Small intestine (tissue), 16 donors: ENCODE data around the gene CC2D2B. TPM values are rescaled to one million over a fixed set of nuclear protein-coding genes. Genes with fewer than 3 reads are reported as not detected.

Source experiments
- DNase-seq, 2 donors: peaks; one replicate each; pipeline versions ENCODE4 v3.0.0 to v3.0.0-alpha.2; 2013
- FAIRE-seq: peaks from 2 replicates; lab custom pipeline; 2012; peaks lifted over from hg19 to GRCh38; lab: Jason Lieb, UNC
- H3K27ac ChIP-seq, 3 donors: one replicate each; pipeline ENCODE4 v1.5.1; 2013; ENCODE audit warnings: low read length in 2 of 3, mild to moderate bottlenecking in 2 of 3, control low read depth in 1 of 3, inconsistent platforms in 1 of 3, low read depth in 1 of 3, moderate library complexity in 1 of 3
- H3K27me3 ChIP-seq, 3 donors: one replicate each; pipeline ENCODE4 v1.6.1; 2013; ENCODE audit warnings: low read length in 3 of 3, inconsistent platforms in 1 of 3; ENCODE audit not compliant: control insufficient read depth in 3 of 3, insufficient read depth in 3 of 3
- H3K36me3 ChIP-seq, 3 donors: one replicate each; pipeline ENCODE4 v1.6.1; 2013; ENCODE audit warnings: low read length in 3 of 3, inconsistent platforms in 1 of 3, low read depth in 1 of 3, mild to moderate bottlenecking in 1 of 3, moderate library complexity in 1 of 3; ENCODE audit not compliant: control insufficient read depth in 3 of 3, insufficient read depth in 2 of 3
- H3K4me1 ChIP-seq, 3 donors: one replicate each; pipeline ENCODE4 v1.6.1; 2013; ENCODE audit warnings: low read length in 2 of 3, inconsistent platforms in 1 of 3, low read depth in 1 of 3, mild to moderate bottlenecking in 1 of 3, moderate library complexity in 1 of 3; ENCODE audit not compliant: control insufficient read depth in 3 of 3, insufficient read depth in 2 of 3
- H3K4me3 ChIP-seq, 3 donors: one replicate each; pipeline ENCODE4 v1.5.1; 2013; ENCODE audit warnings: low read length in 3 of 3, control low read depth in 1 of 3, inconsistent platforms in 1 of 3, low read depth in 1 of 3, mild to moderate bottlenecking in 1 of 3, moderate library complexity in 1 of 3
- H3K9me3 ChIP-seq, 2 donors: one replicate each; pipeline ENCODE4 v1.6.1; 2013; ENCODE audit warnings: low read depth in 1 of 2, low read length in 1 of 2; ENCODE audit not compliant: control insufficient read depth in 2 of 2, insufficient read depth in 1 of 2
- WGBS, 3 donors: extraction: QIAGEN DNeasy Blood & Tissue Kit; methylation state at CpG; one replicate each; pipeline ENCODE4 v1.1.7; 2013; 5-methylcytosine and 5-hydroxymethylcytosine counted together
- long read RNA-seq, 10 donors: transcript quantifications; one replicate each; lab custom pipeline, GENCODE V29; 2026
- polyA plus RNA-seq, 4 donors: library from polyadenylated mRNA; stranded (reverse) in 3 of 4; unstranded in 1 of 4; fragments of 200-250 nt in 3 of 4; fragments of 120-200 nt in 1 of 4; gene quantifications; one replicate each; pipeline versions ENCODE4 v1.2.1 to v1.2.3, GENCODE V29; 2013
- donor health status: healthy with polysubstance abuse.
- donor health status: control.
- donor health status: control.
- donor health status: Bipolar disorder and iron deficiency.
- donor health status: healthy.

CC2D2B gene, protein sequence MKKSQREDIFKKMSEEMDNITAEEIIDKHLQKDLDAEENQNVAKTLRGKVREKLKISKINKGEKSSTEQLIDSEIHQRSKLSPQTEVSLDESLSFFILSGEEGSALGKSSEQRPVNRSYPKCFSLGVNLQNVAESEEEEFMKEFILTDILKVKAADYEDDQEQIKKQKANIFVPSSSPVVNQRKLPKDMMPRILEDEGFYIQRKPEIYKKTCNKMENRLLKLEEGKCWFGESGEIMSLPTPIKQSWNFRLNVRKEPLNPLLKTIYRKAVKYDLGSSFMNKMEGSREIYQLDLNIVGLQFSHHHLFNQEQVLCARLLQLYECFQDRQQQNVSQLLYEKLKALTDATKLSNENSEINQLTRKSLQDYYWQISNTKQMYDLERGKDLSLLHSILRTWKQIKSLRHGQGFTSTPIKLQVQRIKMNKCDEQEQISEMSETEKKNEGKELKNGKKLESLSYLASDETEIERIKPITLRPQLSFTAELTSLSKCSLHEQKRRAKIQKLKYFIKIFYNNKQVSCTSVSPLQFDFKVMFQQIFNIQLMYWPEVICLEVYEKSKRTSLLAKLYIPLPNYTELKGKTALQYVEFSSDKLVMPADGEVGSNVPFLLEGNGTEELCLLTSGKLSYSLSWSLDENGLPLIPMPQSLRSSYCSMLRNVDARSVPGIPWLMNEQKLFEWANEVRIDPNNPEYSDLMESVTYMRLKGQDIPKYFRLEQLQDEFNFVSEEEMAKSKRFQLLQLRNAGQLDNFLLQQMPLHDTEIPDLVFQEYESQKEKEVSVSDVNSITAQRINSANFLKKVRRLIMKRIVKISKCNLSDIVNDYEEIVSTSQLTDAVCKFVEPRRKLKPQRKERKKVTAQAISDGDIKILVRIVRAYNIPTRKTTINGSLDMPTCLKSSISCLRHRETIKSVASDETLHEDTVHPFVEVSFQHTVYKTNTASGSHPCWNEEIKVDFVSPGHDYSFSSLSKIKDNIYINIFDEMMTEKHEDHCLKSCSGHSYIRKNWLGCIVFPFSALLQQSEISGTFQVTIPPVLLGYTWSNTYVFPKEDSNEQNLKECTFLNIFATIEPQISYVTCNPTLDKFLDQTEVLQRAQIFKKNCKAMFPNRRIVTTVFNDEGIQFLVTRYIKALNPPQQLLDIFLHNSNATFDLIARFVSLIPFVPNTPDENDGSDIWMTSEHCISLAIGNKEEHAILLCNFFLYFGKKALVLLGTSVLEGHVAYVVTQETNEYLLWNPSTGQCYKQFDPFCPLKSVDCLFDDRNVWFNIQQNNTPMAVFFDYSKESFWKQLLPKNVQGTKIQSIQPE (N-terminal part only)
- polyA plus RNA-seq: under 1 TPM in 2 of 4 donors, not detected in 2; 0.42 to 0.59 TPM
- long read RNA-seq, donor 1: 0 reads
- long read RNA-seq, donor 2: 0 reads
- long read RNA-seq, donor 3: 0 reads
- long read RNA-seq, donor 4: 0 reads
- long read RNA-seq, donor 5: 0 reads
- long read RNA-seq, donor 6: 0 reads
- long read RNA-seq, donor 7: 0 reads
- long read RNA-seq, donor 8: 0 reads
- long read RNA-seq, donor 9: 0 reads
- long read RNA-seq, donor 10: 0 reads

GRCh38 chr10:95907456-95908253, at the start of gene CC2D2B:
CC2D2B (plus strand) TSS chr10:95907975; CDS start chr10:95911324, 3,349 bp downstream.
- Histone ChIP-seq H3K4me3 (peak within 1 kb of the TSS; percentile 62 to 75 (median 64)), H3K27ac (peak within 1 kb of the TSS; percentile 43 to 81 (median 80)), H3K36me3 (no peaks in the 10 kb centered on the region), H3K9me3 (no peaks in the 10 kb centered on the region), H3K4me1 (no peaks in the 10 kb centered on the region), H3K27me3 (no peaks in the 10 kb centered on the region)
- 0% methylated on average over 58 to 69 of the region's 69 CpGs for WGBS, 3 donors
- FAIRE-seq: no peak
- peak; percentile 79 to 91 for DNase-seq

GRCh38 chr10:95860166-95860940, 47.4 kb upstream of the CC2D2B start:
- H3K27ac ChIP-seq: no peak overlapping the region
- WGBS, 3 donors: 87 to 93% (median 87%) methylated on average over 3 of the region's 3 CpGs
- FAIRE-seq (no peak), DNase-seq (no peak)
- no peaks in the 10 kb centered on the region for H3K9me3 ChIP-seq
- peaks cover 0 to 3% (median 0%) of the 10 kb centered on the region in 3 donors for H3K4me1 ChIP-seq
- H3K4me3 ChIP-seq: no peak overlapping the region
- no peaks in the 10 kb centered on the region for H3K36me3 ChIP-seq
- no peaks in the 10 kb centered on the region for H3K27me3 ChIP-seq

DNA sequence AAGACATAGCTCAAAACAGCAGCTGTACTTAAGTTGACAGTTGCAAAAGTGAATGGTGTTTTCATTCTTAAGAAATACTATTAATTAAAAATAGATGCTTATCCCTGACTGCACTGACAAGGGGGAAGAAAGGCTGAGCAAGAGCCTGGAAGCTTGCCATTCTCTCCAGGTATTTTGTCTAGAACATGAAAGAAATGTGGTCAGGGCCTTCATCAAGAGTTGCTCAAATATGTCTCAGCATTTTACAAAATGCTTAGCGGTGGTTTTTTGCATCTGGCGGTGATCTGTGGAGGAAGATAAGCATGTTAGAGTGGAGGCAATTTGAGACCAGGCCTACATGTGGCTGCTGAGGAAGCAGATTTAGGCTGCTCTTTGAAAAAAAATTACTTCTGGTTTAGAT, 46.4 kb upstream of the CC2D2B start:
- no peaks in the 10 kb centered on the region for H3K9me3 ChIP-seq
- H3K4me1 ChIP-seq: peaks cover 0 to 8% (median 0%) of the 10 kb centered on the region in 3 donors
- DNase-seq (no peak), FAIRE-seq (no peak)
- 84 to 96% (median 92%) methylated on average over 2 of the region's 2 CpGs for WGBS, 3 donors
- no peaks in the 10 kb centered on the region for H3K36me3 ChIP-seq
- H3K27ac ChIP-seq: no peak overlapping the region
- no peak overlapping the region for H3K4me3 ChIP-seq
- H3K27me3 ChIP-seq: no peaks in the 10 kb centered on the region

DNA sequence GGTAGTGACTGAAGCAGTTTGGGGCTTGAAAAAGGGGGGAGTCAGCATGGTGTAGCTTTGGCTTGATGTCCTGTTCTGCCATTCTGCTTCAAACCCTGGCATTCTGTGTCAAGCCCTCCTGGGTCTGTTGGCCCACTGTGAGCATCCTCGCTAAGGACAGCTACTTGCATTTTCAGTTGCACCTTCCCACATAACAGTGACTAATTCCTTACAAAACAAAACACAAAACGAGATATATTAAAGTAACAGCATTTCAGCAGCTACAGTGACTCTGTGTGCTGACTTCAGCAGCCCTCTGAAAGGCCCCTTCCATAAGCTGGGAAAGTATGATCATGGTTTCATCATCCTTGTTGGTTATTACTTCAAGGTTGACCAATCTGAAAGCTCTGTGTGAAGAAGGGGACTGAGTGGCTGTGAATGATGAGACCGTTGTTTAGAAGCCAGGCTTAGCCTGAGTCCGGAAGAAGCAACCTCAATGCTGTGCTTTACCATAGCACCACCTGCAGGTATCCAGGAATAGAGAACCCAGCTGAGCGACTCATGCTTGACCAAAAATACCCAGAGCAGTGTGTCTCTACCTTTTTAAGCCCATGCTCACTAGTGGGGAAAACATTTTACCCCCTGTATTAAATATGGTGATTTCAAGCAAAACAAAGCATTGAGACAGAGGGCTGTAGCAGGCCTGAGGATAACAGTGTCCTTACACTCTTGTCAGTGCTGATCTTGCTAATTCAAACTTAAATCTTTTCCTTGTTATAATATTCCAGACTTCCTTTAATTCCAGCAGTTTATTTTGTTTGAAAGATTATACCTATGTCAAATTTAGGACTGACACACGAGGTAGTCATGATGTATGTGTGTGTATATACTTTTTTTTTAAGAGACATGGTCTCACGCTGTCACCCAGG, 42.6 kb upstream of the CC2D2B start:
- DNase-seq (peak; percentile 50 to 59), FAIRE-seq (no peak)
- H3K27me3 ChIP-seq: no peaks in the 10 kb centered on the region
- peaks cover 0 to 12% (median 0%) of the 10 kb centered on the region in 3 donors for H3K4me1 ChIP-seq
- peaks cover 0 to under 1% (median 0%) of the 10 kb centered on the region in 3 donors for H3K36me3 ChIP-seq
- no peak overlapping the region for H3K4me3 ChIP-seq
- no peak overlapping the region for H3K27ac ChIP-seq
- H3K9me3 ChIP-seq: no peaks in the 10 kb centered on the region
- 41 to 51% (median 45%) methylated on average over 7 of the region's 7 CpGs for WGBS, 3 donors

DNA sequence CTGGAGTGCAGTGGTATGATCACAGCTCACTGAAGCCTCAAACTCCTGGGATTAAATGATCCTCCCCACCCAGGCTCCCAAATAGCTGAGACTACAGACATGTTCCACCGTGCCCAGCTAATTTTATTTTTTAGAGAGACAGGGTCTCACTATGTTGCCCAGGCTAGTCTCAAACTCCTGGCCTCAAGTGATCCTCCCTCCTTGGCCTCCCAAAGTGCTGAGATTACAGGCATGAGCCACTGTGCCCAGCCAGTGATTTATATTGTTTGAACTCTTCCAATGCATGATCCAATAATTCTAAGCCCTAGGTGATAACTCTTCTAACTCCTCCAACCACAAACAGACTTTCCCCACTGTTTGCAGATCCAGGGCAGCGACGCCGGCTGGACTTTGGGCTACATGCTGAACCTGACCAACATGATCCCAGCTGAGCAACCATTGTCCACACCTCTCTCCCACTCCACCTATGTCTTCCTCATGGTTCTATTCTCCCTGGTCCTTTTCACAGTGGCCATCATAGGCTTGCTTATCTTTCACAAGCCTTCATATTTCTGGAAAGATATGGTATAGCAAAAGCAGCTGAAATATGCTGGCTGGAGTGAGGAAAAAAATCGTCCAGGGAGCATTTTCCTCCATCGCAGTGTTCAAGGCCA, 41.8 kb upstream of the CC2D2B start:
- H3K36me3 ChIP-seq: peaks cover 0 to 3% (median 0%) of the 10 kb centered on the region in 3 donors
- H3K9me3 ChIP-seq: no peaks in the 10 kb centered on the region
- peak overlapping the region in 1 of 3 donors; percentile 61 for H3K27ac ChIP-seq
- FAIRE-seq (no peak), DNase-seq (peak; percentile 38 to 59)
- 55 to 76% (median 59%) methylated on average over 6 of the region's 6 CpGs for whole genome bisulfite sequencing, 3 donors
- H3K4me1 ChIP-seq: peaks cover 0 to 12% (median 0%) of the 10 kb centered on the region in 3 donors
- no peaks in the 10 kb centered on the region for H3K27me3 ChIP-seq
- no peak overlapping the region for H3K4me3 ChIP-seq

GRCh38 chr10:95866467-95866842, 41.3 kb upstream of the CC2D2B start:
- H3K27ac ChIP-seq: peak overlapping the region in 1 of 3 donors; percentile 61

More at GRCh38 chr10:95866467-95866842, 41.3 kb upstream of the CC2D2B start:
- WGBS, 3 donors: 27 to 67% (median 43%) methylated on average over 2 of the region's 2 CpGs
- FAIRE-seq (no peak), DNase-seq (peak in 1 of 2 donors; percentile 51)
- H3K27me3 ChIP-seq: no peaks in the 10 kb centered on the region
- H3K9me3 ChIP-seq: no peaks in the 10 kb centered on the region
- H3K36me3 ChIP-seq: peaks cover 0 to 3% (median 0%) of the 10 kb centered on the region in 3 donors
- no peak overlapping the region for H3K4me3 ChIP-seq
- peaks cover 0 to 12% (median 0%) of the 10 kb centered on the region in 3 donors for H3K4me1 ChIP-seq
